PC-3 (cell line): ENCODE measurements around the gene CAPNS1. TPM values are rescaled to one million over a fixed set of nuclear protein-coding genes. Genes with fewer than 3 reads are reported as not detected.
"Not testable (repeated sequence)": the region's sequence is repeated elsewhere in the genome, so short reads cannot be mapped to it uniquely, and the experiment has no call there.

ENCODE experiments used
- ATAC-seq: fragments of 200-7000 bp; cut with Tn5 transposase; 2 replicates; pipeline ENCODE4 v1.9.1; 2020; ENCODE audit warnings: mild to moderate bottlenecking, moderate library complexity
- BruUV-seq: library from RNA; stranded (reverse); fragments of 400-500 nt; replicated peaks from 2 replicates; lab custom pipeline; 2021; lab: Mats Ljungman, UMichigan
- CTCF ChIA-PET: fragments of 300-600 bp; sonication (Branson Sonifier 250); formaldehyde crosslinking; loops from one replicate; lab custom pipeline; 2022; ENCODE audit warnings: antibody characterized with exemption; lab: Charles Lee
- POLR2A ChIA-PET: fragments of 300-600 bp; sonication (Branson Sonifier 250); formaldehyde crosslinking; loops from one replicate; lab custom pipeline; 2022; ENCODE audit warnings: antibody characterized with exemption; ENCODE audit not compliant: unreplicated experiment; lab: Charles Lee
- DNase-seq: peaks from one replicate; pipeline ENCODE4 v3.0.0-alpha.2; 2015
- H2AFZ ChIP-seq: fragments of 300-600 bp; sonication (generic); 2 replicates; pipeline ENCODE4 v1.6.0; 2016; ENCODE audit warnings: antibody characterized with exemption, low read length
- H3F3A ChIP-seq: fragments of 300-600 bp; sonication (generic); one replicate; pipeline ENCODE4 v1.6.0; 2017; ENCODE audit warnings: antibody characterized with exemption, low read length, control low read depth, mild to moderate bottlenecking; ENCODE audit not compliant: unreplicated experiment
- H3K27ac ChIP-seq: fragments of 300-600 bp; sonication (generic); 2 replicates; pipeline ENCODE4 v1.5.1; 2016; ENCODE audit warnings: mild to moderate bottlenecking, low read length
- H3K27me3 ChIP-seq: fragments of 300-600 bp; sonication (generic); 2 replicates; pipeline ENCODE4 v1.6.1; 2016; ENCODE audit warnings: low read length, mixed read lengths
- H3K36me3 ChIP-seq: fragments of 300-600 bp; sonication (generic); 2 replicates; pipeline ENCODE4 v1.6.1; 2016; ENCODE audit warnings: low read depth, mixed run types, low read length, mixed read lengths
- H3K4me1 ChIP-seq: fragments of 300-600 bp; sonication (generic); 2 replicates; pipeline ENCODE4 v1.5.1; 2016; ENCODE audit warnings: low read length; ENCODE audit not compliant: insufficient read depth
- H3K4me2 ChIP-seq: fragments of 300-600 bp; sonication (generic); 2 replicates; pipeline ENCODE4 v1.6.0; 2016; ENCODE audit warnings: low read length
- H3K4me3 ChIP-seq: fragments of 300-600 bp; sonication (generic); 2 replicates; pipeline ENCODE4 v1.5.1; 2016; ENCODE audit warnings: mild to moderate bottlenecking, low read length, mixed read lengths
- H3K79me2 ChIP-seq: fragments of 300-600 bp; sonication (generic); 2 replicates; pipeline ENCODE4 v1.6.1; 2017; ENCODE audit warnings: low read length, mixed read lengths
- H3K9ac ChIP-seq: fragments of 300-600 bp; sonication (generic); 2 replicates; pipeline ENCODE4 v1.6.0; 2016; ENCODE audit warnings: mild to moderate bottlenecking, low read length
- H3K9me2 ChIP-seq: fragments of 300-600 bp; sonication (generic); replicated peaks from 2 replicates; pipeline ENCODE4 v1.6.1; 2016; ENCODE audit warnings: mixed run types, low read length, mixed read lengths
- H3K9me3 ChIP-seq: fragments of 300-600 bp; sonication (generic); 2 replicates; pipeline ENCODE4 v1.6.1; 2016; ENCODE audit warnings: low read length, mixed read lengths
- H4K20me1 ChIP-seq: fragments of 300-600 bp; sonication (generic); 2 replicates; pipeline ENCODE4 v1.6.1; 2016; ENCODE audit warnings: low read length, mixed read lengths
- EZH2 ChIP-seq: fragments of 300-600 bp; sonication (generic); IDR thresholded peaks from one replicate; pipeline ENCODE4 v1.6.1; 2017; ENCODE audit warnings: antibody characterized with exemption, mild to moderate bottlenecking, low read length; ENCODE audit not compliant: unreplicated experiment
- EZH2phosphoT487 ChIP-seq: fragments of 300-600 bp; sonication (generic); IDR thresholded peaks from 2 replicates; pipeline ENCODE4 v1.6.1; 2018; ENCODE audit warnings: mild to moderate bottlenecking, antibody characterized with exemption, low read length, borderline replicate concordance
- intact Hi-C: fragments of 100-400 bp; cut with micrococcal nuclease; formaldehyde crosslinking; loops from 2 replicates; pipeline ENCODE4 v1.9.0; 2023
- total RNA-seq: library from RNA; depleted of rRNA; stranded (reverse); fragments of >200 nt; gene quantifications from 2 replicates; pipeline ENCODE4 v1.2.3, GENCODE V29; 2014
- TF ChIP-seq, protein P1 (sequence below): fragments of 300-600 bp; sonication (generic); conservative IDR thresholded peaks from 2 replicates; pipeline ENCODE4 v1.5.1; 2017; ENCODE audit warnings: antibody characterized with exemption, low read depth, mild to moderate bottlenecking, low read length

The CAPNS1 gene
- total RNA-seq, 1 experiment from 2014 or later: 329 TPM

DNA sequence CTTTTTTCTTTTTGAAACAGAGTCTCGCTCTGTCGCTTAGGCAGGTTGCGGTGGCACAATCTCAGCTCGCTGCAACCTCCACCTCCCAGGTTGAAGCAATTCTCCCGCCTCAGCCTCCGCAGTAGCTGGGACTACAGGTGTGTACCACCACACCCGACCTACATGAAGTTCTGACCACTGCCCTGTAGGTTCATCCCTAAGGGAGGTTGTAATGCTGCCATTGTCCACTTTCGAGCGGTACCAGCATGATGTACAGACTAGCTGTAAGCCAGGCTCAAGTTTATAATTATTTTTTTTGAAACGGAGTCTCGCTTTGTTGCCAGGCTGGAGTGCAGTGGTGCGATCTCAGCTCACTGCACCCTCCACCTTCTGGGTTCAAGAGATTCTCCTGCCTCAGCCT lies 23.9 kb downstream of the CAPNS1 start:
- H2AFZ ChIP-seq: no peak overlapping the region

DNA sequence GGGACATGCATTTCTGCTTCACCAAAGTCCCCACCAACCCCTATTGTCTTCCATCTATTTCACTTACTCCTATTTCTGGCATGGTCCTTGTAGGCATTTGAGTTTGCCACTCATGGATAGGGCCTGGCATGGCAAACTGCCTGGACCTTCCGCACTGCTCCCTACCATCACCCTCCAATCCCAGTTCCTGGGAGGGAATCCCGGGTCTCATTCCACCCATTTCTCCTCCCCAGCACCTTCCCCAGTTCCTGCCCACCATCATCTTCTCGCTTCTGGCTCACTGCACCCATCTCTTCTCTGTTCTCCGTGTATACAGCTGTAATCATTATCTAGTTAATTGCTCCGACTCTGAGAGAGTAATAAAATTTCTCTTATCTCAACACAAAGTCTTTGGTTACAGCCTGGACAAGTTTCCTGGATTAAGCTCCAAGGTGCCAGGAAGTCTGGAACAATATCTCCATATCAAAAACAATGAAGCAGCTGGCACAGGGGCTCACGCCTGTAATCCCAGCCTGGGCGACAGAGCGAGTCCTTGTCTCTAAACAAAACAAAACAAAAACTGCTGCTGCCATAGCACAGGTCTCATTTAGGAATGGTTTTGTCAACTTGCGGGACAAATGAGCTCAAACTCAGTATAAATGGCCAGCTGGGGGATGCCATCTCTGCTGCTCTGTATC lies 29.4 kb downstream of the CAPNS1 start:
- no TSS peak for BruUV-seq
- Histone ChIP-seq H3K9me3 (no peaks in the 10 kb centered on the region), H2AFZ (no peak overlapping the region), H3K4me1 (no peaks in the 10 kb centered on the region), H4K20me1 (no peaks in the 10 kb centered on the region), H3K4me3 (no peak overlapping the region), H3K9ac (no peak overlapping the region), H3K36me3 (no peaks in the 10 kb centered on the region), H3K4me2 (no peak overlapping the region), H3K79me2 (no peaks in the 10 kb centered on the region), H3K27me3 (no peaks in the 10 kb centered on the region), H3F3A (no peaks in the 10 kb centered on the region), H3K9me2 (no peaks in the 10 kb centered on the region), H3K27ac (no peak overlapping the region)
- CTCF ChIA-PET: no interaction called here
- intact Hi-C loops: no loop called here
- POLR2A ChIA-PET: interaction anchor here (0.8 kb wide), 1 partner anchor 41 kb away, joined by 3 read pairs; no protein-coding TSS in a partner anchor
- TF ChIP-seq, protein P1, sequence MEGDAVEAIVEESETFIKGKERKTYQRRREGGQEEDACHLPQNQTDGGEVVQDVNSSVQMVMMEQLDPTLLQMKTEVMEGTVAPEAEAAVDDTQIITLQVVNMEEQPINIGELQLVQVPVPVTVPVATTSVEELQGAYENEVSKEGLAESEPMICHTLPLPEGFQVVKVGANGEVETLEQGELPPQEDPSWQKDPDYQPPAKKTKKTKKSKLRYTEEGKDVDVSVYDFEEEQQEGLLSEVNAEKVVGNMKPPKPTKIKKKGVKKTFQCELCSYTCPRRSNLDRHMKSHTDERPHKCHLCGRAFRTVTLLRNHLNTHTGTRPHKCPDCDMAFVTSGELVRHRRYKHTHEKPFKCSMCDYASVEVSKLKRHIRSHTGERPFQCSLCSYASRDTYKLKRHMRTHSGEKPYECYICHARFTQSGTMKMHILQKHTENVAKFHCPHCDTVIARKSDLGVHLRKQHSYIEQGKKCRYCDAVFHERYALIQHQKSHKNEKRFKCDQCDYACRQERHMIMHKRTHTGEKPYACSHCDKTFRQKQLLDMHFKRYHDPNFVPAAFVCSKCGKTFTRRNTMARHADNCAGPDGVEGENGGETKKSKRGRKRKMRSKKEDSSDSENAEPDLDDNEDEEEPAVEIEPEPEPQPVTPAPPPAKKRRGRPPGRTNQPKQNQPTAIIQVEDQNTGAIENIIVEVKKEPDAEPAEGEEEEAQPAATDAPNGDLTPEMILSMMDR: no peak
- no peak for TF ChIP-seq EZH2phosphoT487
- no peak for TF ChIP-seq EZH2
- no peak for ATAC-seq
- no peak for DNase-seq

More for the DNA sequence above, 23.9 kb downstream of the CAPNS1 start:
- Histone ChIP-seq H3K4me2 (no peak overlapping the region), H3K9ac (no peak overlapping the region), H3K4me1 (no peaks in the 10 kb centered on the region), H3K9me2 (no peaks in the 10 kb centered on the region), H3K9me3 (no peaks in the 10 kb centered on the region), H4K20me1 (no peaks in the 10 kb centered on the region), H3K4me3 (no peak overlapping the region), H3K27me3 (no peaks in the 10 kb centered on the region), H3K36me3 (0 out of 2 replicates have a peak, but pooled peaks cover 4% of the 10 kb centered on the region), H3F3A (no peaks in the 10 kb centered on the region), H3K79me2 (no peaks in the 10 kb centered on the region), H3K27ac (no peak overlapping the region)
- ATAC-seq (no peak), DNase-seq (no peak)
- TF ChIP-seq EZH2 (no peak), EZH2phosphoT487 (no peak)
- TF ChIP-seq, protein P1: no peak
- POLR2A ChIA-PET: no interaction called here
- no TSS peak for BruUV-seq
- CTCF ChIA-PET: no interaction called here
- intact Hi-C loops: no loop called here

DNA sequence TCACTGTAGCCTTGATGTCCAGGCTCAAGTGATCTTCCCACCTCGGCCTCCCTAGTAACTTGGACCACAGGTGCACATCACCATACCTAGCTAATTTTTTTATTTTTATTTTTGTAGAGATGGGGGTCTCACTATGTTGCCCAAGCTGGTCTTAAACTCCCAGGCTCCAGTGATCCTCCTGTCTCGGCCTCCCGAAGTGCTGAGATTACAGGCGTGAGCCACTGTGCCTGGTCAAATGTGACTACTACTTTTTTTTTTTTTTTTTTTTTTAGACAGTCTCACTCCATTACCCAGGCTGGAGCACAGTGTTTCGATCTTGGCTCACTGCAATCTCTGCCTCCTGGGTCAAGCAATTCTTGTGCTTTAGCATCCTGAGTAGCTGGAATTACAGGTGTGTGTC lies 33.0 kb downstream of the CAPNS1 start:
- no TSS peak for BruUV-seq
- Histone ChIP-seq H4K20me1 (no peaks in the 10 kb centered on the region), H3K9me2 (no peaks in the 10 kb centered on the region), H3K79me2 (no peaks in the 10 kb centered on the region), H3K4me2 (no peak overlapping the region), H2AFZ (no peak overlapping the region), H3K9ac (no peak overlapping the region), H3F3A (no peaks in the 10 kb centered on the region), H3K27me3 (no peaks in the 10 kb centered on the region), H3K4me1 (no peaks in the 10 kb centered on the region), H3K9me3 (no peaks in the 10 kb centered on the region), H3K4me3 (no peak overlapping the region), H3K36me3 (no peaks in the 10 kb centered on the region), H3K27ac (no peak overlapping the region)
- ATAC-seq: no peak
- POLR2A ChIA-PET: no interaction called here
- CTCF ChIA-PET: no interaction called here
- TF ChIP-seq EZH2phosphoT487: no peak
- TF ChIP-seq, protein P1: no peak
- TF ChIP-seq EZH2: no peak
- intact Hi-C loops: no loop called here
- no peak for DNase-seq

DNA sequence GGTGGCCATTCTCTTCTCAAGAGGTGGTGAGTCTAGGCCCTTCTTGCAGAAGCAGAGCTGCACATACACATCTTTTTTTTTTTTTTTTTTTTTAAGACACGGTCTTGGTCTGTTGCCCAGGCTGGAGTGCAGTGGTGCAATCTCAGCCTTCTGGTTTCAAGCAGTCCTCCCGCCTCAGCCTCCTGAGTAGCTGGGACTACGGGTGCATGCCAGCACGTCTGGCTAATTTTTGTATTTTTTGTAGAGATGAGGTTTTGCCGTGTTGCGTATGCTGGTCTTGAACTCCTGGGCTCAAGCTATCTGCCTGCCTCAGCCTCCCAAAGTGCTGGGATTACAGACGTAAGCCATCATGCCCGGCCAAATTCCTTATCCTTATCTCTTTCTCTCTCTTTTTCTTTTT lies 34.0 kb downstream of the CAPNS1 start:
- H3K4me2 ChIP-seq, H4K20me1 ChIP-seq, H3K4me3 ChIP-seq, H3F3A ChIP-seq, intact Hi-C loops, ATAC-seq, H3K27ac ChIP-seq, DNase-seq, H3K4me1 ChIP-seq, H3K36me3 ChIP-seq, POLR2A ChIA-PET, H3K9me3 ChIP-seq, H3K9ac ChIP-seq, H3K79me2 ChIP-seq, H3K27me3 ChIP-seq, H2AFZ ChIP-seq, BruUV-seq, H3K9me2 ChIP-seq: not testable (repeated sequence)
- CTCF ChIA-PET: interaction anchor here (0.6 kb wide), 1 partner anchor 48 kb away, joined by 8 read pairs; no protein-coding TSS in a partner anchor
